ENCODE results near the gene IFNGR1.
"Not testable (repeated sequence)": the region's sequence is repeated elsewhere in the genome, so short reads cannot be mapped to it uniquely, and the experiment has no call there.

Gene IFNGR1

DNA sequence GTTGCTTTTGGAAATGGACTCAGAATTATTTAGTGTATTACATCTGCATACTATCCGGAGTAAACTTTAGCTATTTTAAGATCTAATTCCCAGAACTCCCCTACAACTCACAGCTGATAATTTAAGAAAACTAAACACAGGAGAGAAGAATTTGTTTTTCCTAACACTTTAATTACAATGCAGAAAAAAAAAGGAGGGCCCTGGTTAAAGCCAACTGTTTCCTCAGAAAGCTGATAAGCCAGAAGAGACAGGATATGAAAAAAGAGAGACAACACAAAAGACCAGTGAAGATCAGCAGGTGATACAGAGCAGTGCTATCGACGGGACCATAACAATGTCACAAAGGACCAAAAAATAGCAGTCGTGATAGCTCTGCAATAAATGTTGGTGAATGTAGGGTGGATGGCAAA is 5.8 kb downstream of the IFNGR1 start:
- no peak for DNase-seq (ENCODE audit: low spot score)

DNA sequence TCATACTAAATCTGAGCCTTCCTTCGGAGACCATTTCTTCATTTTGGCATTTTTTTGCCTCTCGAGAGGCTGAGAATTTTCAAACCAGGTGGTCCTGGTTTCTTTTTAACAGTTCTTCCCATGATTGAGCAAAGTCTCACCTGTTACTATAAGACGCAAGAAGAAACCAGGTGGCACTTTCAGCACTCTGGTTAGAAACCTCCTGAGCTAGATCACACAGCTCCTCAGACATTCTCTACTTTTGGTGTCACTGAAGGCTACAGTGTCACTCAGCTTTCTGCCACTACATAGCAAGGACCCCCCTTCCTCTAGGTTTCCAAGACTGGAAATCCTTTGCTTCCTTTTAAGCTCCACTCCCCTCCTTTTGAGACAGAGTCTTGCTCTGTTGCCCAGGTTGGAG is 7.3 kb downstream of the IFNGR1 start:
- DNase-seq (ENCODE audit: low spot score) = no peak

- no peak for DNase-seq (ENCODE audit: low spot score)
Observed at GRCh38 chr6:137210903-137211302, 8.3 kb downstream of the IFNGR1 start.

DNA sequence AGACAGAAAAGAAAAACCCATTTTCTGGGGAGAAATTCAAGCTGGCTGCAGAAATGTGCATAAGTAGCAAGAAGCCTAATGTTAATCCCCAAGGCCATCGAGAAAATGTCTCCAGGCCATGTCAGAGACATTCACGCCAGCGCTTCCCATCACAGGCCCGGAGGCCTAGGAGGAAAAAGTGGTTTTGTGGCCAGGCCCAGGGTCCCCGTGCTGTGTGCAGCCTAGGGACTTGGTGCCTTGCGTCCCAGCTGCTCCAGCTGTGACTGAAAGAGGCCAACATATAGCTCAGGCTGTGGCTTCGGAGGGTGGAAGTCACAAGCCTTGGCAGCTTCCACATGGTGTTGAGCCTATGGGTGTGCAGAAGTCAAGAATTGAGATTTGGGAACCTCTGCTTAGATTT is 10.9 kb downstream of the IFNGR1 start:
- DNase-seq (ENCODE audit: low spot score) = no peak

DNA sequence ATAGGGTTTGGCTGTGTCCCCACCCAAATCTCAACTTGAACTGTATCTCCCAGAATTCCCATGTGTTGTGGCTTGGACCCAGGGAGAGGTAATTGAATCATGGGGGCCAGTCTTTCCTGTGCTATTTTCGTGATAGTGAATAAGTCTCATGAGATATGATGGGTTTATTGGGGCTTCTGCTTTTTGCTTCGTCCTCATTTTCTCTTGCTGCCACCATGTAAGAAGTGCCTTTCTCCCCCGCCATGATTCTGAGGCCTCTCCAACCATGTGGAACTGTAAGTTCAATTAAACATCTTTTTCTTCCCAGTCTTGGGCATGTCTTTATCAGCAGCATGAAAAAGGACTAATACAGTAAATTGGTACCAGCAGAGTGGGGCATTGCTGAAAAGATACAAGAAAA is 11.7 kb downstream of the IFNGR1 start:
- DNase-seq (ENCODE audit: low spot score) = not testable (repeated sequence)

- no peak for DNase-seq (ENCODE audit: low spot score)
Observed at GRCh38 chr6:137206577-137206976, 12.6 kb downstream of the IFNGR1 start.

DNA sequence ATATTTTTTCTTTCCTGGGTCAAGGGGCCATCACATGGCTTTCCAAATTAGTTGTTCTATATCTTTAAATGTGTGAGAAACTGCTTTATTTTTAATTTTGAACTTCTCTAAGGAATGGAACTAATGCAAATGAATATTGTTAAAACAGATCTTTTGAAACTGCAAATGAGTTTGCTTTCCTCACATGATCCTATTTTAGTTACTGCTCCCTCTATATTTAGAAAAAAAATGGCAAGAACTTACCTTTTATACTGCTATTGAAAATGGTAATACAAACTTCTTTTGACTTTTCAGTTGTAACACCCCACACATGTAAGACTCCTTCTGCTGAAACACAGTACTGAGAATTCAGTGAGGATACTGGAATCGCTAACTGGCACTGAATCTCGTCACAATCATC is 15.9 kb downstream of the IFNGR1 start:
- no peak for DNase-seq (ENCODE audit: low spot score)

- peak; percentile 66 for DNase-seq (ENCODE audit: low spot score)
Observed at GRCh38 chr6:137202078-137202477, 17.1 kb downstream of the IFNGR1 start.

GRCh38 chr6:137201006-137201405 is 18.2 kb downstream of the IFNGR1 start:
- DNase-seq (ENCODE audit: low spot score) = no peak

GRCh38 chr6:137200288-137200687 is 18.9 kb downstream of the IFNGR1 start:
- no peak for DNase-seq (ENCODE audit: low spot score)

GRCh38 chr6:137197684-137198645 is 21.2 kb downstream of the IFNGR1 start:
- no peak for DNase-seq (ENCODE audit: low spot score)

GRCh38 chr6:137193256-137194070 is 25.7 kb downstream of the IFNGR1 start:
- DNase-seq (ENCODE audit: low spot score) = no peak

GRCh38 chr6:137192821-137193220 is 26.4 kb downstream of the IFNGR1 start:
- DNase-seq (ENCODE audit: low spot score) = no peak

DNA sequence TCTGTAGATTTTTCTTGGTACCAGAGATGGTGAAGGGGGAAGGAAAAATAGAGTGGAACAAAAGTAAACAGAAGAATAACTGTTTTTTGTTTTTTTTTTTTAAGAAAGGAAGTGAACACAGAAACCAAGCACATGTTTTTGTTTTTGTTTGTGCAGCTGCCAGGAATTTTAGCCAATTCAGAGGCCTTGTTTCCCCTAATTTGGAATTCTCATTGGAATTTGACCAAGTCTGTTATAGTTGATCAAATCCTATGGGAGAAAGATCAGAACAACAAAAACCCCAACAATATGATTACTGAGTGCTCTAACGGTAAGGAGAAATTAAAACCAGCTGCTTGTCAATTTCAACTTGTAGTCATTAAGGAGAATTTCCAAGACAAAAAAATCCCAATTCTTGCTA is 27.5 kb downstream of the IFNGR1 start:
- no peak for DNase-seq (ENCODE audit: low spot score)

GRCh38 chr6:137191236-137191635 is 27.9 kb downstream of the IFNGR1 start:
- DNase-seq (ENCODE audit: low spot score) = no peak

DNA sequence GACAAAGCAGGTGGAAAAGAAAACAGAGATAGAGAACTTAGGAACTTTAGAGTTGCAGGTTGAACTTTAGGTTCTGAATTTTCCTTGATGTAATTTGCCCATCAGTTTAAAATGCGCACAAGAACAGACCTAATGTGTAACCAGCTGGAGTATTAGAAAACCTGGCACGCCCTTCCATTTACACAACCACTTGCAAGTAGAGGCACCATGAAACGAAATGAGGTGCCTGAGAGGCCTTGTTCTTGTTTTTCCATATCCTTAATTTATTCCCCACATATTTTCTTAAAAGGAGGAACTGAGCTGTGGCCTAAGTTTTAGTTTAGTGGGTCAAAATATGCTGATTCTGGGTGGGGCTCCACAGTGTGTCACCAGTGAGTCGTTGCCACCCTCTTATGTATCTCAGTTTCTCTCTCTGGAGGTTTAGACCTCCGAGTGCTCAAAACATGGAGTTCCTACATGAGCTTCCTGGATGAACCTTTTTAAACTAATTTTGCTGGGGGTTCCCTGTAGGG is 28.5 kb downstream of the IFNGR1 start:
- DNase-seq (ENCODE audit: low spot score) = no peak

GRCh38 chr6:137188855-137189254 is 30.3 kb downstream of the IFNGR1 start:
- no peak for DNase-seq (ENCODE audit: low spot score)

DNA sequence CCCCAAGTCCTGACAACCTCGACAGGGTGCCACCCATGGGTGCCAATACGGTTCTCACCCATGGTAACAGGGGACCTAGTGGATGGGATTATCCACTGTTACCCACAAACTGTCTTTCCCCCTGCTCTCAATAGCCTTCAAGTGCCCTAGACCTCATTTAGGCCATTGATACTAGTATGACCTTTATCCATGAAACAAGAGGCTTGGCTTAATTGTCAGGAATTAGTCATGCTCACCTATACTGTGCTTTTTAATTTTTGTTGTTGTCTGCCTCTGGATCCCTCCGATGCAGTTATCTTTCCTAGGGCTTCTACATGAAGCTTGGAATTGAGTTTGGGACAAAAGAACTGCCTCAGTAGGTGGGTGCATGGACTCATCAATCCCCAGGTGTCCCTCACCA is 33.9 kb downstream of the IFNGR1 start:
- no peak for DNase-seq (ENCODE audit: low spot score)

DNA sequence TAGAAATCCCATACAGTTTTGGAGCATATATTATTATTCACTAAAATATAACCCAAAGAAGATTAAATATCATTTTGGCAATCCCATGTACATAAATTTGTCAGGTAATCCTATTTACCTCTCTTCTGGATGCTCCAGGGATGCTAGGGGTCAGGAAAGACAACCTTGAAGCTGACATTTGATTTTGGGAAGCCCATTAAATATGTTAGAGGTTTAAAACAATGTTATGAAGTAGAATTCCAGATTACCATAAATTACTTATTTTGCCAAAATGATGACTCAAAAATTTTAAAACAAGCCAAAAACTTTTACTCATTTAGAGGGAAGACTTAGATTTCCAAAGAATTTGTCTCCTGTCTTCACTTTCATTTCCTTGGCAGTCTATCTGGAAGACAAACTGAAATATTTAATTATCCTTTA is 36.5 kb downstream of the IFNGR1 start:
- no peak for DNase-seq (ENCODE audit: low spot score)

- DNase-seq (ENCODE audit: low spot score) = no peak
Observed at GRCh38 chr6:137181891-137182653, 37.1 kb downstream of the IFNGR1 start.

DNA sequence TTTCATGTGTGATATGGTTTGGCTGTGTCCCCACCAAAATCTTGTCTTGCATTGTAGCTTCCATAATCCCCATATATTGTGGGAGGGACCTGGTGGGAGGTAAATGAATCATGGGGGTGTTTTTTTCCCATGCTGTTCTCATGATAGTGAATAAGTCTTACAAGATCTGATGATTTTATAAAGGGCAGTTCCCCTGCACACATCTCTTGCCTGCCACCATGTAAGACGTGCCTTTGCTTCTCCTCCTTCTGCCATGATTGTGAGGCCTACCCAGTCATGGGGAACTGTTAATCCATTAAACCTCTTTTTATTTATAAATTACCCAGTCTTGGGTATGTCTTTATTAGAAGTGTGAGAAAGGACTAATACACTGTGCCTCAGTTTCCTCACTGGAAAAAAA is 41.6 kb downstream of the IFNGR1 start:
- no peak for DNase-seq (ENCODE audit: low spot score)

GRCh38 chr6:137176729-137177128 is 42.5 kb downstream of the IFNGR1 start:
- DNase-seq (ENCODE audit: low spot score) = no peak
